ENCODE measurements around the gene DUSP5. TPM values are rescaled to one million over a fixed set of nuclear protein-coding genes. Genes with fewer than 3 reads are reported as not detected.

Gene DUSP5
- total and polyA plus RNA-seq, 12 donors: 11.7 to 61.7 (median 17.4) TPM

DNA sequence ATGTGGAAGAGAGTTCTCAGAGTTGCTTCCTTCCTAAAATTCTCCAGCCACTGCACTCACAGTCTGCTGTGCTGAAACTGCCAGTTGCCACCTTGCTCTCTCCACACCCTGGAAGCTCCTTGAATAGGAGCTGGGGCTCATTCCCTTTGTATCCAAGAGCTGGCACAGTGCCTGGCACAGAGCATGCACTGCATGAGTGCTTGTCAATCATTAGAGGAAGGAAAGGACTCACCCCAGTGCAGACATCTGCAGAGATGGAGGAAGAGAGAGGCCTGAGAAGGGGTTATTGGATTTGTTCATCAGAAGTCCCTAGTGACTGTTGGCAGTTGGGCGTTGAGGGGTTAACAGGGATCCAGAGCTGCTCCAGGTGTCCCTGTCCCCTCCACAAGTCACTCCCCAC is 41.7 kb upstream of the DUSP5 start:
- intact Hi-C loops (cut with DNase I): no loop called here
- 38 to 68% (median 56%) methylated on average over 1 of the region's 1 CpG for WGBS, 4 donors
- no peak overlapping the region for H3K4me3 ChIP-seq
- H3K27ac ChIP-seq: no peak overlapping the region
- peak in 1 of 7 donors; percentile 46 for DNase-seq
- H3K27me3 ChIP-seq: no peaks in the 10 kb centered on the region
- TF ChIP-seq, protein P1, sequence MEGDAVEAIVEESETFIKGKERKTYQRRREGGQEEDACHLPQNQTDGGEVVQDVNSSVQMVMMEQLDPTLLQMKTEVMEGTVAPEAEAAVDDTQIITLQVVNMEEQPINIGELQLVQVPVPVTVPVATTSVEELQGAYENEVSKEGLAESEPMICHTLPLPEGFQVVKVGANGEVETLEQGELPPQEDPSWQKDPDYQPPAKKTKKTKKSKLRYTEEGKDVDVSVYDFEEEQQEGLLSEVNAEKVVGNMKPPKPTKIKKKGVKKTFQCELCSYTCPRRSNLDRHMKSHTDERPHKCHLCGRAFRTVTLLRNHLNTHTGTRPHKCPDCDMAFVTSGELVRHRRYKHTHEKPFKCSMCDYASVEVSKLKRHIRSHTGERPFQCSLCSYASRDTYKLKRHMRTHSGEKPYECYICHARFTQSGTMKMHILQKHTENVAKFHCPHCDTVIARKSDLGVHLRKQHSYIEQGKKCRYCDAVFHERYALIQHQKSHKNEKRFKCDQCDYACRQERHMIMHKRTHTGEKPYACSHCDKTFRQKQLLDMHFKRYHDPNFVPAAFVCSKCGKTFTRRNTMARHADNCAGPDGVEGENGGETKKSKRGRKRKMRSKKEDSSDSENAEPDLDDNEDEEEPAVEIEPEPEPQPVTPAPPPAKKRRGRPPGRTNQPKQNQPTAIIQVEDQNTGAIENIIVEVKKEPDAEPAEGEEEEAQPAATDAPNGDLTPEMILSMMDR (IDR thresholded peaks at IDR 0.05): no peak
- no peak for TF ChIP-seq POLR2A (IDR thresholded peaks at IDR 0.05)
- no peaks in the 10 kb centered on the region for H3K9me3 ChIP-seq (replicated peaks in 1 of 3)
- no peaks in the 10 kb centered on the region for H3K4me1 ChIP-seq (replicated peaks in 1 of 2)
- H3K36me3 ChIP-seq (replicated peaks in 1 of 2): no peaks in the 10 kb centered on the region

- no peaks in the 10 kb centered on the region for H3K27me3 ChIP-seq
- intact Hi-C loops (cut with DNase I): no loop called here
- no peak overlapping the region for H3K4me3 ChIP-seq
- WGBS, 4 donors: 59 to 78% (median 66%) methylated on average over 3 of the region's 3 CpGs
- H3K9me3 ChIP-seq (replicated peaks in 1 of 3): no peaks in the 10 kb centered on the region
- H3K36me3 ChIP-seq (replicated peaks in 1 of 2): no peaks in the 10 kb centered on the region
- peak in 5 of 7 donors; percentile 21 to 62 (median 40) for DNase-seq
- TF ChIP-seq, protein P1 (IDR thresholded peaks at IDR 0.05): no peak
- TF ChIP-seq POLR2A (IDR thresholded peaks at IDR 0.05): no peak
- no peak overlapping the region for H3K27ac ChIP-seq
- no peaks in the 10 kb centered on the region for H3K4me1 ChIP-seq (replicated peaks in 1 of 2)
Observed at GRCh38 chr10:110456523-110457091, 41.1 kb upstream of the DUSP5 start.

- WGBS, 4 donors: 83 to 95% (median 88%) methylated on average over 7 to 9 of the region's 9 CpGs
- TF ChIP-seq, protein P1 (IDR thresholded peaks at IDR 0.05): no peak
- no peak for TF ChIP-seq POLR2A (IDR thresholded peaks at IDR 0.05)
- Histone ChIP-seq H3K36me3 (replicated peaks in 1 of 2) (no peaks in the 10 kb centered on the region), H3K4me1 (replicated peaks in 1 of 2) (no peaks in the 10 kb centered on the region), H3K9me3 (replicated peaks in 1 of 3) (no peaks in the 10 kb centered on the region), H3K27me3 (no peaks in the 10 kb centered on the region), H3K4me3 (no peak overlapping the region), H3K27ac (peak overlapping the region in 1 of 5 donors; percentile 22)
- intact Hi-C loops (cut with DNase I): no loop called here
- DNase-seq: peak in 1 of 7 donors; percentile 20
Observed at GRCh38 chr10:110457851-110458250, 39.9 kb upstream of the DUSP5 start.

DNA sequence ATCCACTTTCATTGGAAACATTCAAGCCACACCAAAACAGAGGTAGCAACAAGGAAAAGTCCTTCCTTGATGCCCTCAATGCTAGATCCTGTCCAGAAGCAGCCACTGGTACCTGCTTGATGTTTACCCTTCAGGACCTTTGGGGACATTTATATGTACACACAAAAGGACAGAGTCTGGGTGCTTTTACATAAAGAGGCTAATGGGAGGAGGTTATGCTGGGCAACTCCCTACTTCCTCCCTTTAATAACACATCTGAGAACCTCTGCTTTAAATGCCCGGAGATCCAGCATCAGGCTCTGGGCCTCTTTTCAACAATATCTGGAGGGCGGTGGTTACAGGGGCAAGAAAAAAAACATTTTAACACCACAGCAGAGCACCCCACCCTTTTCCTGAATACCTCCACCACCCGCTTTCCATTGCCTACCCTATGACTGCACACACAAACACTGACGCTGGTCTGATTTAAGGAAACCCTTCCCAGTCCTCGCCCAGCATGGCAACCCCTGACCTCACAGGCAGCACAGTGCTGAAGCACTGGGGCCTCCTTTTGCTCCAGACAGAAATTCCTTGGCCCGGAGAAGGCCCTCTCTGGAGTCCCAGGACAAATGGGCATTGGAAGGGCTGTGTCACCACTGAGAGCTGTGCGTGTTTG is 39.3 kb upstream of the DUSP5 start:
- intact Hi-C loops (cut with DNase I): no loop called here
- 78 to 83% (median 80%) methylated on average over 3 to 7 of the region's 7 CpGs for WGBS, 4 donors
- DNase-seq: peak in 2 of 7 donors; percentile 26 to 50

More for the DNA sequence above, 39.3 kb upstream of the DUSP5 start:
- Histone ChIP-seq H3K27me3 (no peaks in the 10 kb centered on the region), H3K4me3 (no peak overlapping the region), H3K27ac (peak overlapping the region in 1 of 5 donors; percentile 22), H3K4me1 (replicated peaks in 1 of 2) (no peaks in the 10 kb centered on the region), H3K9me3 (replicated peaks in 1 of 3) (no peaks in the 10 kb centered on the region), H3K36me3 (replicated peaks in 1 of 2) (no peaks in the 10 kb centered on the region)
- no peak for TF ChIP-seq POLR2A (IDR thresholded peaks at IDR 0.05)
- TF ChIP-seq, protein P1 (IDR thresholded peaks at IDR 0.05): no peak
